Right atrium auricular region (tissue), 2 donors: ENCODE results near the gene TLR9. TPM values are rescaled to one million over a fixed set of nuclear protein-coding genes. Genes with fewer than 3 reads are reported as not detected.

Source experiments
- DNase-seq: peaks from one replicate; pipeline ENCODE4 v3.0.0-alpha.2; 2019; ENCODE audit warnings: low spot score
- H3K27ac ChIP-seq, 2 donors: fragments of 200-600 bp; sonication (generic); 1 replicate in 1 of 2; 2 replicates in 1 of 2; pipeline ENCODE4 v1.5.1; 2016 to 2019
- H3K27me3 ChIP-seq, 2 donors: fragments of 200-600 bp; sonication (generic); one replicate each; pipeline versions ENCODE4 v1.5.1 to v1.6.0; 2017 to 2019
- H3K36me3 ChIP-seq: fragments of 200-600 bp; sonication (generic); one replicate; pipeline ENCODE4 v1.5.1; 2016
- H3K4me1 ChIP-seq, 2 donors: fragments of 200-600 bp; sonication (generic); one replicate each; pipeline versions ENCODE4 v1.5.1 to v1.6.0; 2017 to 2019
- H3K4me3 ChIP-seq, 2 donors: fragments of 200-600 bp; sonication (generic); 1 replicate in 1 of 2; 2 replicates in 1 of 2; pipeline ENCODE4 v1.5.1; 2017 to 2019; ENCODE audit warnings: mild to moderate bottlenecking in 1 of 2, moderate library complexity in 1 of 2
- H3K9me3 ChIP-seq, 2 donors: fragments of 200-600 bp; sonication (generic); one replicate each; pipeline ENCODE4 v1.5.1; 2019
- CTCF ChIP-seq, 2 donors: fragments of 200-600 bp; sonication (generic); IDR thresholded peaks; one replicate each; pipeline ENCODE4 v1.5.1; 2019; ENCODE audit warnings: antibody characterized with exemption in 2 of 2
- total RNA-seq, 2 donors: library from RNA; depleted of rRNA; stranded (reverse); fragments of >200 nt; gene quantifications; one replicate each; pipeline ENCODE4 v1.1.0, GENCODE V29; 2016

The TLR9 gene
- total RNA-seq, 2 donors from 2014 or later = not detected

- H3K27me3 ChIP-seq = no peaks in the 10 kb centered on the region
- H3K27ac ChIP-seq = no peak overlapping the region
- H3K4me3 ChIP-seq = no peak overlapping the region
- no peak for DNase-seq
- H3K36me3 ChIP-seq = peaks cover 98% of the 10 kb centered on the region
- TF ChIP-seq CTCF (IDR thresholded peaks at IDR 0.05) = no peak
- no peaks in the 10 kb centered on the region for H3K9me3 ChIP-seq
- peaks cover 0 to 22% of the 10 kb centered on the region in 2 donors for H3K4me1 ChIP-seq
Measured at GRCh38 chr3:52205727-52206372, 19.6 kb downstream of the TLR9 start.

- Histone ChIP-seq H3K4me1 (peaks cover 0 to 33% of the 10 kb centered on the region in 2 donors), H3K36me3 (peaks cover 85% of the 10 kb centered on the region), H3K4me3 (no peak overlapping the region), H3K27me3 (no peaks in the 10 kb centered on the region), H3K27ac (no peak overlapping the region), H3K9me3 (no peaks in the 10 kb centered on the region)
- no peak for TF ChIP-seq CTCF (IDR thresholded peaks at IDR 0.05)
- DNase-seq = no peak
Measured at GRCh38 chr3:52204337-52205073, 20.9 kb downstream of the TLR9 start.

- TF ChIP-seq CTCF (IDR thresholded peaks at IDR 0.05) = no peak
Measured at GRCh38 chr3:52203701-52204100, 21.7 kb downstream of the TLR9 start.

GRCh38 chr3:52202384-52203077 is 22.9 kb downstream of the TLR9 start:
- peaks cover 65% of the 10 kb centered on the region for H3K36me3 ChIP-seq
- DNase-seq = no peak

More at GRCh38 chr3:52203701-52204100, 21.7 kb downstream of the TLR9 start:
- Histone ChIP-seq H3K36me3 (peaks cover 77% of the 10 kb centered on the region), H3K27ac (no peak overlapping the region), H3K27me3 (no peaks in the 10 kb centered on the region), H3K4me1 (peaks cover 0 to 42% of the 10 kb centered on the region in 2 donors), H3K9me3 (no peaks in the 10 kb centered on the region), H3K4me3 (no peak overlapping the region)
- no peak for DNase-seq

More at GRCh38 chr3:52202384-52203077, 22.9 kb downstream of the TLR9 start:
- Histone ChIP-seq H3K4me1 (peaks cover 0 to 48% of the 10 kb centered on the region in 2 donors), H3K9me3 (no peaks in the 10 kb centered on the region), H3K27ac (no peak overlapping the region), H3K27me3 (no peaks in the 10 kb centered on the region), H3K4me3 (no peak overlapping the region)
- TF ChIP-seq CTCF (IDR thresholded peaks at IDR 0.05) = no peak
